ENCODE results near the gene KIF6. TPM values are rescaled to one million over a fixed set of nuclear protein-coding genes. Genes with fewer than 3 reads are reported as not detected.

KIF6 gene
- total RNA-seq, 2 experiments from 2014 or later = not detected

DNA sequence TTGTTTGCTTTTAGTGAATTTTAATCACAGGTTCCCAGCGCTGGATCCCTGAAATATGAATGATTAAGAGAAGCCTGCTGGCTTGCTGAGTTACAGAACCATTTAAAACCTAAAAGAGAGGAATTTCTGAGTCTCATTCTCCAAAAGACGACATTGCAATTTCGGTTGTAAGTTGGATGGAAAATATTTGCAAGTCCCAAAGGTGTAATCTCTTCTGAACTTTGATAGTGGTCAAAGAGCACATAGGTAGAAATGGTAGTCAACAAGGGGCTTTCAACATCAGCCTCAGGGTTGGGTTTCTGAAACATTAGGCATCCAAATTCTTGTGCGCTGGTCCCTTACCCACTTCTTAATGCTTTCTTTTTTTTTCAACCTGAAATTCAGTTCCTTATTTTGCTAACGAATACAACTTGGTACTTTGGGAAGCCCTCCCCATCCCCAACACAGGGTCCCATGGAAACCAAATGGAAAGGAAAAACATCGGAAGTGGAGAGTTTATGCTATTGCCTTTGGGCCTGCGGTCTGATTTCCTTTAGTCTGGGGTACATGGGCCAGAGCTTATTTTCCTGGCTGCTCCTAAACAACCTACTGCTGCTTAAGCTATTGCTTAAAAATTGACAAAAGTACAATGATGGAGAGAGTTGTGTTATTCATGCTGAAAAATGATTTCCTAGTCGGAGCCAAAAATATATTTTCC lies 285.7 kb downstream of the KIF6 start:
- H3K27ac Mint-ChIP-seq = no peak overlapping the region
- H3K27me3 Mint-ChIP-seq = peaks cover 7% of the 10 kb centered on the region
- DNase-seq = no peak
- POLR2A ChIA-PET = no interaction called here
- H3K4me3 Mint-ChIP-seq = no peak overlapping the region
- no peaks in the 10 kb centered on the region for H3K9me3 Mint-ChIP-seq
- no peaks in the 10 kb centered on the region for H3K36me3 Mint-ChIP-seq (ENCODE audit: low read depth)
- no peaks in the 10 kb centered on the region for H3K4me1 Mint-ChIP-seq
- CTCF ChIA-PET = no interaction called here

DNA sequence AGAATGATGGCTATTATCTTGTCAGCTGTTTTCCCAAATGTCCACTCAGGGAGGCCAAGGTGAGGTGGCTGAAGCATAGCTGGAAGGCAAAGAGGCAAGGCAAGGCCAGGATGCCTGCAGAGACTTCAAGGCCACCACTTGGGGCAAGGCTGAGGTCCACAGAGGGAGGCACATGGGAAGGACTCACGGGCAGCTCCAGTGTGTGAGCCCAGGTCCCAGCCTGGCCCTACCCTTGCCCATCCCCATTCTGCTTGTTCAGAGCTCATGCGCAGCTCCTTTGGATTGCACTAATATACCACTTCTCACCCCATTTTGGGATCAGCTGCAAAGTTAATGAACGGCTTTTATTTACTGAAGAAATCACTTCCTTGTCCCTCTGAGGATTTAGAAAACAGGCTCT lies 291.6 kb downstream of the KIF6 start:
- CTCF ChIA-PET = no interaction called here
- peaks cover 4% of the 10 kb centered on the region for H3K27me3 Mint-ChIP-seq
- H3K27ac Mint-ChIP-seq = no peak overlapping the region
- H3K9me3 Mint-ChIP-seq = no peaks in the 10 kb centered on the region
- POLR2A ChIA-PET = no interaction called here
- DNase-seq = no peak
- H3K36me3 Mint-ChIP-seq (ENCODE audit: low read depth) = no peaks in the 10 kb centered on the region
- no peaks in the 10 kb centered on the region for H3K4me1 Mint-ChIP-seq
- no peak overlapping the region for H3K4me3 Mint-ChIP-seq

DNA sequence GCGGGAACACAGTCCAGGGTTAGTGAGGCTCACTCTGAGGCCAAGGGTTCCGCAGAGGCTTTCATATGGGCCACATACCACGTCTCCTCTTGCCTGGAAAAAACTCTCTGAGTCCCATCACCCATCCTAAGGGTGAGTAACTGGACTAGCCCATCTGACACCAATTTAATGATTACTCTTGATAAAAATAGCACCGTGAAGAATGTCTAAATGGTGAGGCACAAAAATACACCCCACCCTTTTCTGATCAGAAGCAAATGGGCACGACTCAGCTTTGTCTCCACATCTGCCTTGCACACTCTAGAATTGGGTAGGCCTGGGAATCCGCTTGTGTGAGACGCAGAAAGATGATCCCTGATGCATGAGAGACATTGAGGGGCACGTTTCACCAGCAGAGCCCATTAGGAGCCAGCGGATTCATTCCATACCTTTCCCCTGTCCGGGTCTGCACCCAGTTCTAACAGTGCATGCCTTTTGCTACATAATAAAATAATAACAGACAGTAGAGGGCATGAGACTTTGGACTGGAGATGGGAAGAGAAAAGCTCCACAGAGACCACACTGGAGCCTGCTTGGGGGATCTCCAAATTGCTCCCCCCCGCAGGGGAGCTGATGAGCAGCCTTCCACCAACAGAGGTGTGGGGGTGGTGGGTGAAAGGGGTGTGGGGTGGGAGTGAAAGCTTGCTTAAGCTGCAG lies 292.7 kb downstream of the KIF6 start:
- DNase-seq = no peak

DNA sequence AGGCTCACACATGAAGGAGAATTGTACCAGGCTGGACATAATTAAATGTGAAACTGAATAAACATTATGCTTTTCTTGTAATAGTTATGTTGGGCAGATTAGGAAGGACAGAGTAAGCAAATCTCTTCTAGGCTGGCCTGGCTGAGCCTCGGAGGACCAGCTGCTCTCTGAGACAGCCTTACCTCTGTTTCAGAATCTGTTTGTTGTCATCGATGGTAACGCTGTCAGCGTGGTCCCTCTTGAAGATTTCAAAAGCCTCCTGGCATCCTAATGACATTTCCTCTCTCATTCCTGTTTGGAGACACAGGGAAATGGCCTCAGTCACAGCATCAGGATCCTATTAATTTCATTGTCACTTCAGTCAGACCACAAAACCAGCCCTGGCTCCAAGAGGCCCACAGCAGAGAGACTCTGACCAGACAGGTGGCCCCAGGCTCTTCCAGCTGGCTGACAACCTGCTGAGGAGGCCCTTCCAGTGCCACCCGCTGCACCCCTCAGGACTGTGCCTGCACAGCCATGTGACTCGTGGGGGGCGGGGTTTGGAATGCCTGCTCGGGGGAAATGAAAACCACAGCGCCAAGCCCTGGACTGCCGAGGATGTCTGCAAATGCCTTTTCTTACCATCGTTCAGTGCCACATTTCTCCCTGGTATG lies 294.2 kb downstream of the KIF6 start:
- Mint-ChIP-seq H3K27ac (no peak overlapping the region), H3K4me3 (no peak overlapping the region), H3K4me1 (no peaks in the 10 kb centered on the region), H3K27me3 (peaks cover 2% of the 10 kb centered on the region), H3K9me3 (no peaks in the 10 kb centered on the region), H3K36me3 (ENCODE audit: low read depth) (no peaks in the 10 kb centered on the region)
- no peak for DNase-seq
- ChIA-PET CTCF (no interaction called here), POLR2A (no interaction called here)

More for the DNA sequence above, 292.7 kb downstream of the KIF6 start:
- H3K36me3 Mint-ChIP-seq (ENCODE audit: low read depth) = no peaks in the 10 kb centered on the region
- ChIA-PET POLR2A (no interaction called here), CTCF (no interaction called here)
- peaks cover 4% of the 10 kb centered on the region for H3K27me3 Mint-ChIP-seq
- H3K27ac Mint-ChIP-seq = no peak overlapping the region
- no peak overlapping the region for H3K4me3 Mint-ChIP-seq
- no peaks in the 10 kb centered on the region for H3K9me3 Mint-ChIP-seq
- no peaks in the 10 kb centered on the region for H3K4me1 Mint-ChIP-seq

DNA sequence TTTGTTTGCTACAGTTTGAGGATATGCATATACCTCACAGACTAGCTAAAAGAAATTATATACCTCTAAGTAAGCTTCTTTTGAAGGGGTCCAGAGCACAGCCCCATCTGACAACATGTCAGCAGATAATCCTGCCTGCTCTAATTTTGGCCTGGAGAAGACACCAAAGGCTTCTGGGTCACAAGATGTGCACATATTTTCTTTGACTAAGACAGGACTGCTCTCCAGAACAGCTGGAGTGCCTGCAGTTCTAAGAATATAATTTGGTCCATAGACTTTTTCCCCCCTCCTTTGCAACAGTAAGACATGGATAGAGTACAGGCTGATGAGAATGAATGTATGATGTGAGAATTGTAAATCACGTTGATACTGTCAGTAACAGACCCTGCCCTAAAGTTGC lies 294.8 kb downstream of the KIF6 start:
- CTCF ChIA-PET = no interaction called here

DNA sequence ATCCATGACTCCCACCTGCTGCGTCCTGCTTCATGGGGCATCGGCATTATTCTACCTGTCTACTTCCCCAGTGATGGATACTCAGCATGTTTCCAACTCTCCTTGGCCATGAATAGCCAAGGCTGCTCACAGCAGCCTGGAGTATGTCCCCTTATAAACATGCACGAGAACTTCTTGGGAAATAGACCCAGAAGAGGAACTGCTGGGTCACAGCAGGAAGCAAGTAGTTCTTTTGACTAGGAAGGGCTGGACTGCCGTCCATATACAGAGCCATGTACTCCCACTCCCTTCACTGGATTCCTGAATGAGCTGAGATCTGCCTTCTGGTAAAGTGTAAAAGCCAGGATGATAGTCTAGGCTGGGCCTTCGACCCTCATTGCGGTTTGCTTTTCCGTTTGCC lies 296.4 kb downstream of the KIF6 start:
- no peaks in the 10 kb centered on the region for H3K4me1 Mint-ChIP-seq
- no peaks in the 10 kb centered on the region for H3K9me3 Mint-ChIP-seq
- H3K36me3 Mint-ChIP-seq (ENCODE audit: low read depth) = no peaks in the 10 kb centered on the region
- H3K4me3 Mint-ChIP-seq = no peak overlapping the region
- CTCF ChIA-PET = no interaction called here
- POLR2A ChIA-PET = no interaction called here
- DNase-seq = no peak
- H3K27me3 Mint-ChIP-seq = no peaks in the 10 kb centered on the region
- no peak overlapping the region for H3K27ac Mint-ChIP-seq

More for the DNA sequence above, 294.8 kb downstream of the KIF6 start:
- Mint-ChIP-seq H3K4me1 (no peaks in the 10 kb centered on the region), H3K27ac (no peak overlapping the region), H3K9me3 (no peaks in the 10 kb centered on the region), H3K27me3 (peaks cover 2% of the 10 kb centered on the region), H3K36me3 (ENCODE audit: low read depth) (no peaks in the 10 kb centered on the region), H3K4me3 (no peak overlapping the region)
- POLR2A ChIA-PET = no interaction called here
- no peak for DNase-seq

DNA sequence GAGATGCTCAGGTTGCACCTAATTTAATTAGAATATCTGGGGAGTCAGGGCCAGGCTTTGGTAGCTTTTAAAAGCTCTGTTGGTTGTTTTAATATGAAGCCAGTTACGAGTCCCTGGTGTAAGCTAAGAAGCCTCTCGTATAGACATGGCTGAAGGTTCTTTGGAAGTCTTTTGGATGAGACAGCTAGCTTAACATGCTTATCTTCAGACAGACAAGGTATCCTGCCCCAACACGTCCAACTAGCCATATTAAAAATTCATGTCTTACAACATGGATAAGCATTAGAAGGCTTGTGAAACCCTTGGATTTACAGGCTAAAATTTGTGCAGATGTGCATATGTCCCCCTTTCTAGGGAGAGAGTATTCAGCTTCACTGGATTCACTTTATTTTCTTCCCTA lies 297.1 kb downstream of the KIF6 start:
- no peaks in the 10 kb centered on the region for H3K36me3 Mint-ChIP-seq (ENCODE audit: low read depth)
- no peak overlapping the region for H3K4me3 Mint-ChIP-seq
- POLR2A ChIA-PET = no interaction called here
- DNase-seq = no peak
- H3K27ac Mint-ChIP-seq = no peak overlapping the region
- H3K4me1 Mint-ChIP-seq = no peaks in the 10 kb centered on the region
- no peaks in the 10 kb centered on the region for H3K9me3 Mint-ChIP-seq
- CTCF ChIA-PET = no interaction called here
- H3K27me3 Mint-ChIP-seq = no peaks in the 10 kb centered on the region

DNA sequence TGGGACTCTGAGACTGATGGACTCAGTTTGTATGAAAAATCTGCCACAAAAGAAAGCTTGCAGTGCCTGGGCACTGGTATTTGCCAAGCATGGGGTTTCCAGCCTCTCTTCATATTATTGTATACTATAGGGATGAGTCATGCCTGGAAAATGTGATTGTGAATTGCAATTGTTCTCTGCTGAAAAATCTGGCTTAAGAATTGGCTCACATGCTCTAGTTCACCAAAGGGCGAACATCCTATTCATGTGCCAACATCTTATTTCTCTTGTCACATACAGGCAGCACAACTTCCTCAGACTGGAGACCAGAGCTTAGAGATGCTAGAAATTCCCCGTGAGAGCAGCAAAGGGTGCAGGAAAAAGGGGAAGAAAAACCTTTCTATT lies 299.1 kb downstream of the KIF6 start:
- H3K36me3 Mint-ChIP-seq (ENCODE audit: low read depth) = no peaks in the 10 kb centered on the region
- H3K9me3 Mint-ChIP-seq = no peaks in the 10 kb centered on the region

DNA sequence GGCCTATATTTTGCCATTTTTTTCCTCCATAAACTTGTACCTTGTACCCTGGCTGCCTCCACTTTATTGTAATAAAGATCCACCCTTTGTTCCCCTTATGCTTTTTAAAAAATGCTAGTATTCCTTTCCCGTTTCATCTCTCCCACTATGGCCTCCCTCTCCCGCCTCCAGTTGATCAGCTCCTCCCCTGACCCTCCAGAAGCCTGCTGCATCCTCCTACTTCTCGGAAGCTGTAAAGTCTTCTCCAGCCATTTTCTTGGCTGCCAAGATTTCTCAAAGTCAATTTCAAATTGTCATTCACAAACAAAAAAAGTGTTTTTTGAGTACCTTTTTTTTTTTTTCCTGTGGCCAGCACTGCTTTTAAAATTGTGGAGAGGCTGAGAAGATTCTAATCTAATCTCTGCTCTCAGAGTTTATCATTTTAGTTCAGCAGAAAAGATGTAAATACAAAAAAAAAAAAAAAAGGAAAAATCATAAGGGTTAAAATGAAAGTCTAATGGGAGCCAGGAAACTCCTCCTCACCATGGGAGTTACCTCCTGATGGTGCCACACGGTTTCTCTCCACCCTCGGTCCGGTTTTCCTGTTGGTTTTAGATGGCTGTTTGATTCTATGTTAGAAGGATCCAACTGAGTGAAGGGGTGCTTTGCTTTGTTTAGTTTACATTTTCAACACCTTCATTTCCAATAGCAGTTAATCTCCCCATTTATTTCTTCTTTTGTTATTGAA lies 299.7 kb downstream of the KIF6 start:
- POLR2A ChIA-PET = no interaction called here
- CTCF ChIA-PET = no interaction called here
- Mint-ChIP-seq H3K27ac (no peak overlapping the region), H3K27me3 (no peaks in the 10 kb centered on the region), H3K9me3 (no peaks in the 10 kb centered on the region), H3K4me3 (no peak overlapping the region), H3K36me3 (ENCODE audit: low read depth) (no peaks in the 10 kb centered on the region), H3K4me1 (no peaks in the 10 kb centered on the region)
- DNase-seq = no peak

More for the DNA sequence above, 299.1 kb downstream of the KIF6 start:
- H3K27ac Mint-ChIP-seq = no peak overlapping the region
- no peak for DNase-seq
- H3K4me1 Mint-ChIP-seq = no peaks in the 10 kb centered on the region
- ChIA-PET CTCF (no interaction called here), POLR2A (no interaction called here)
- no peak overlapping the region for H3K4me3 Mint-ChIP-seq
- H3K27me3 Mint-ChIP-seq = no peaks in the 10 kb centered on the region

DNA sequence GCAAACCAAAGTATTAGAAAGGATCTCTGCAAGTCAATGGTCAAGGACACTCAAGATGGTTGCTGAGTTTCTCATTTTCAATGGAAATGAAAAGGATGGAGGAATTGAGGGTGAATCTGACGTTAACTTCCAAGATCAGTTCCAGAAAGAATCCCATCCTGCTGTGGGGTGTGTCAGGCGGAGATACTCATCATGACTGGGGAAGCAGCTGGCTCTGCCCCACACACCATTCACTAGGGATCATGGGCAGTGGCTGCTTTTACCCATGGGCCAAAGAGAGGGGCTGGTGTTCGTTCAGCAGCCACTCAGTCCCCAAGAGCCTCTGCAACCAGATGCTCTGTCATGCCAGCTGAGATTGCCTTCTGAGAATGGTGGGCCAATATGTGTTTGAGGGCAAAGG lies 300.4 kb downstream of the KIF6 start:
- Mint-ChIP-seq H3K36me3 (ENCODE audit: low read depth) (no peaks in the 10 kb centered on the region), H3K9me3 (no peaks in the 10 kb centered on the region), H3K4me3 (no peak overlapping the region), H3K27me3 (no peaks in the 10 kb centered on the region), H3K27ac (no peak overlapping the region), H3K4me1 (no peaks in the 10 kb centered on the region)
- DNase-seq = no peak
- POLR2A ChIA-PET = no interaction called here
- CTCF ChIA-PET = no interaction called here

DNA sequence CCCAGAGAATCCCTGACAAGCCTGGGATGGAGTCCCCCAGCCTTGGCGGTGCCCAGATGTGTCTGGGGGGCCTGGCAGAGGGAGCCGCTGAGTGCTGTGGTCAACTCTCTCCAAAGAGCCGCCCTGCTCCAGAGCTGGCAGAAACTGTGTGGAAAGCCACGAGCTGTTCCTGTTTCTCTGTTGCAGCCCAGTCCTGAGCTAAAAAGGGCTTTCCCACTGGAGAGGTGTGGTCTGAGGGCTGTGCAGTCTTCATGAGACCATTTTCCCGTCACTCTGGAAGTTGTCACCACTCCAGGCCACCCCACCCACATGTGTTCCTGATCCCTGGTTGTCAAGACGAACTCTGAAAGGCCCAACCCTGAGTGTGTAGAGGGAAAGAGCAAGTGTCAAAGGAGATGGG lies 303.0 kb downstream of the KIF6 start:
- H3K4me1 Mint-ChIP-seq = no peaks in the 10 kb centered on the region
- ChIA-PET CTCF (no interaction called here), POLR2A (no interaction called here)
- H3K27me3 Mint-ChIP-seq = no peaks in the 10 kb centered on the region
- H3K36me3 Mint-ChIP-seq (ENCODE audit: low read depth) = no peaks in the 10 kb centered on the region
- H3K27ac Mint-ChIP-seq = no peak overlapping the region
- H3K9me3 Mint-ChIP-seq = no peaks in the 10 kb centered on the region
- no peak for DNase-seq
- no peak overlapping the region for H3K4me3 Mint-ChIP-seq

DNA sequence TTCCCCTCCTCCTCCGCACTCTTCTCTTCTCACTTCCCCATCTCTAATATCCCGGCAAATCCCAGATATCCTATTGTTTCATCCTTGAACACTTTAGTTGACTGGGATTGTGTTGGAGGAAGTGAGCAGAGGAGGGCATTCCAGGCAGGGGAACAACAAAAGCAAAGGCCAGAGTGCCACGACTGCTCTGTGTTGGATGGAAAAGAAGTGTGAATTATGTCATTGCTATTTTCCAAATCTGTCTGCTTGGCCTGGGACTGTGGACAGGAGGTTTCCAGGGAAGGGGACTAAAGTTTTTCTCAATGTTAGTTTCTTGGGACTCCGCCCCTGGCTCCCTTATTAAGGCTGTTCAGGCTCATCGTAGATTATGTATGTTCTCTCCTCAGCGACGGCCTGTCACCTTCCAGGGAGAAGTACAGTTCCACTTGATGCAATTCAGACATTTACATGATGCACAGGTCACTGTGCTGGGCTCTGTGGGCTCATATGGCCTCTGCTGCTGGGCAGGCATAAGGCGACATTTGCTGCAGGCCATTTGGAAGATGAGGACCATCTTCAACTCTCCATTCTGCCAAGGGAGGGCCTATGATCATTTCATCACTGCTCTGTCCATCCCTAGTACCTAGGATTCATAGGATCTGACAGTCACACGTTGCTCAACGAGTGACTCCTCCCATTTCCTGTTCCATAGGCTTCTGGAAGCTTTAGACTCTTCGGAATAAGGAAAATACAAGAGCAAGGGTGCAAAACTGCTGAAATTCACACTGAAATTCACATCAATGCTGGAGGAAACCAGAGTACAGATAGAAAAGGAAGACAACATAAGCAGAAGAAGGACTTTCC lies 303.6 kb downstream of the KIF6 start:
- Mint-ChIP-seq H3K36me3 (ENCODE audit: low read depth) (no peaks in the 10 kb centered on the region), H3K4me3 (no peak overlapping the region), H3K9me3 (no peaks in the 10 kb centered on the region), H3K27me3 (no peaks in the 10 kb centered on the region), H3K27ac (no peak overlapping the region), H3K4me1 (no peaks in the 10 kb centered on the region)
- ChIA-PET CTCF (no interaction called here), POLR2A (no interaction called here)
- DNase-seq = no peak

Measured in activated CD4-positive, alpha-beta memory T cell treated with anti-CD3 and anti-CD28 coated beads, Interleukin-2, amount 10 ng/mL, durations not matched to agents 7 days and 5 days (primary cell).